Adipose tissue (tissue), 3 donors: Measurements from ENCODE around the gene COPE. TPM values are rescaled to one million over a fixed set of nuclear protein-coding genes. Genes with fewer than 3 reads are reported as not detected.

Experiments
- H3K27ac ChIP-seq: one replicate; pipeline ENCODE4 v1.5.1; 2013; ENCODE audit warnings: low read depth, low read length
- WGBS, 3 donors: extraction: QIAGEN DNeasy Blood & Tissue Kit; methylation state at CpG; one replicate each; pipeline ENCODE4 v1.1.7; 2013; 5-methylcytosine and 5-hydroxymethylcytosine counted together
- polyA plus RNA-seq, 3 donors: library from polyadenylated mRNA; stranded (reverse); fragments of 200-250 nt; gene quantifications; one replicate each; pipeline ENCODE4 v1.2.3, GENCODE V29; 2013
- donor health status: healthy with polysubstance abuse.
- donor health status: Bipolar disorder and iron deficiency.
- donor health status: healthy.

The COPE gene
- polyA plus RNA-seq, 3 donors: 139 to 193 (median 188) TPM

DNA sequence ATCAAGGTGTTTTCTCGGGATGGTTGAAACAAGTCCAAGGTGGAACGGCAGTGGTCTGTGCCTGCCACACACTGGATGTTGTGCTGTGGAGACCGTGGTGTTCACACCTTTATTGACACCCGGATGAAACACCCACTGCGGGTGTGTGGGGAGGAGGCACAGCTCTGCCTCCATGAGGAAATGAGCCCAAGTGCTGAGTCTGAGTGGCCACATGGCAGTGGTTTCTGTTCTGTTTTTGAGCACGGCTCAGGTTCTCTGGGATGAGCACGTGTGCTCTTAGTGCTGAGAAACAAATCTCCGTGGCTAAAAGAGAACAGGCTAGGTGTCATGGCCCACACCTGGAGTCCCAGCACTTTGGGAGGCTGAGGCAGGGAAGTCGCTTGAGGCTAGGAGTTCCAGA, 58.0 kb downstream of the COPE start:
- WGBS, 3 donors: 80 to 90% (median 83%) methylated on average over 9 of the region's 9 CpGs
- H3K27ac ChIP-seq: no peak overlapping the region

DNA sequence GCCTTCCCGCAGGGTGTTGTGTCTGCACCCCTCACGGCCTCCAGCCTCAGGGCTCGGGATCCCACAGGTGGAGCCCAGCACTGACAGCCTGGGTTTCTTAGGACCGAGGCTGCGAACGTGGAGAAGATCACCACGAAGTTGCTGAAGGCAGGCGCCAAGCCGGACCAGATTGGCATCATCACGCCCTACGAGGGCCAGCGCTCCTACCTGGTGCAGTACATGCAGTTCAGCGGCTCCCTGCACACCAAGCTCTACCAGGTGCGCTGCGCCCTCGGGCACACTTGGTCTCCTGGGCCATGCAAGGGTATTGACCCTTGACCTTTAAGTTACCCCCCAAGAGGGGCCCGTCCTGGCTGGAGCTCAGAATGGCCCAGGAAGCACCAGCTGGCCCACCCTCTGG, 58.5 kb downstream of the COPE start:
- no peak overlapping the region for H3K27ac ChIP-seq
- WGBS, 3 donors: 86 to 93% (median 93%) methylated on average over 17 of the region's 17 CpGs

DNA sequence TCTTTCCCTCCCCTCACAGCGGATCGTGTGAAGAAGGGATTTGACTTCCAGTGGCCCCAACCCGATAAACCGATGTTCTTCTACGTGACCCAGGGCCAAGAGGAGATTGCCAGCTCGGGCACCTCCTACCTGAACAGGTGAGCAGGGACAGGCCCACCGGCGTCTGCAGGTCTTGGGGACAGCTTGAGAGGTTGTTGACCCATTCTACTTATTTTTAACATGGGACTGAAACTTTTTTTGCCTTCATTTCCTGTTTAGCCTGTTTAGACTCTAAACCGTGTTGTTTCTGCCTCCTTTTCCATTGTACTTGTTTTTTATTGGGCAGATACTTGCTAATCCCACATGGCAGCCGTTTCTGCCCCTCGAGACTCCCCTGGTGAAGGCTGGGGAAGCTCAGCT, 58.9 kb downstream of the COPE start:
- no peak overlapping the region for H3K27ac ChIP-seq
- WGBS, 3 donors: 70 to 81% (median 78%) methylated on average over 11 of the region's 11 CpGs

DNA sequence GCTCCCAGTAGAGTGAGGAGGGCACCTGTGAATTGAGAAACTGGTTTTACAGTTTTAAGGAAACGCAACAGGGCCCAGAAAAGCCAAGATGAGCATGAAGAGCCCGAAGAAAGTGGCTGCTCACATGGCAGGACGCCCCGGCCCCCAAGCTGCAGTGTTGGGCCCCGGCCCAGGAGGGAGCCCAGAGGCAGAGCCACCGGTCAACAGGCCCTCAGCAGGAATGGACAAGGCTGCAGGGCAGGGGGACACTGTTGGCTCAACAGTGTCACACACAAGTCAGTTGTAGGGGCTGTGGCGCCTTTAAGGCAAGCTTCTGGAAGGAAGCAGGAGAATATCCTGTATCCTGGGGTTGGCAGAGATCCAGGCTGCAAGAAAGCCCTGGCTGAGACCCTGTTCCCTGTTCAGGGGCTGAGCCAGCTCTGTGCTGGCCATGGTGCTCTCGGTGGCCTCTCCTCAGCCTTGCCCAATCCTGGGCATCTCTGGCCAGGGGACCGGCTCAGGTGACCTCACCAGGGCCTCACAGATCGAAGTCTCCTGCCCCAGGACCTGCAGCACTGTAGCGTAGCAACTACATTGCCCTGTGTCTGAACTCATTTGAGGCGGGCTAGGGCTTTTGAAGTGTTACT, 59.4 kb downstream of the COPE start:
- H3K27ac ChIP-seq: no peak overlapping the region
- 58 to 76% (median 75%) methylated on average over 12 of the region's 12 CpGs for WGBS, 3 donors

- 83 to 92% (median 88%) methylated on average over 21 of the region's 21 CpGs for WGBS, 3 donors
- H3K27ac ChIP-seq: no peak overlapping the region
Observed at GRCh38 chr19:18858906-18859646, 60.1 kb downstream of the COPE start.

GRCh38 chr19:18857223-18857622, 62.0 kb downstream of the COPE start:
- H3K27ac ChIP-seq: no peak overlapping the region
- WGBS, 3 donors: 90 to 93% (median 91%) methylated on average over 13 of the region's 13 CpGs

GRCh38 chr19:18856385-18857126, 62.6 kb downstream of the COPE start:
- H3K27ac ChIP-seq: no peak overlapping the region
- WGBS, 3 donors: 84 to 89% (median 87%) methylated on average over 22 of the region's 22 CpGs

- WGBS, 3 donors: 91 to 94% (median 93%) methylated on average over 27 of the region's 27 CpGs
- H3K27ac ChIP-seq: no peak overlapping the region
Observed at GRCh38 chr19:18855647-18856384, 63.4 kb downstream of the COPE start.

DNA sequence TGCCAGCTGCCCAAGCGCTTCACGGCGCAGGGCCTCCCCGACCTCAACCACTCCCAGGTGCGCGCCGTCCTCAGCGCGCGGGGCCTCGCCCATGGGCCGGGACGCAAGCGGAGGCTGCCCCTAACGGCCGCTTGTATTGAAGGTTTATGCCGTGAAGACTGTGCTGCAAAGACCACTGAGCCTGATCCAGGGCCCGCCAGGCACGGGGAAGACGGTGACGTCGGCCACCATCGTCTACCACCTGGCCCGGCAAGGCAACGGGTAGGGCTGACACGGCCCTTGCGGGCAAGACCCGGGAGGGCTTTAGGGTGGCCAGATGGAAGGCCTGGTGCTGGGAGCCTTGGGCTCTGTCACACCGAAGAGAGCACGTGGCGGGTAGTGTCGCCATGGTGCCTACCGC, 64.2 kb downstream of the COPE start:
- H3K27ac ChIP-seq: no peak overlapping the region
- 94 to 97% (median 96%) methylated on average over 33 of the region's 33 CpGs for WGBS, 3 donors

DNA sequence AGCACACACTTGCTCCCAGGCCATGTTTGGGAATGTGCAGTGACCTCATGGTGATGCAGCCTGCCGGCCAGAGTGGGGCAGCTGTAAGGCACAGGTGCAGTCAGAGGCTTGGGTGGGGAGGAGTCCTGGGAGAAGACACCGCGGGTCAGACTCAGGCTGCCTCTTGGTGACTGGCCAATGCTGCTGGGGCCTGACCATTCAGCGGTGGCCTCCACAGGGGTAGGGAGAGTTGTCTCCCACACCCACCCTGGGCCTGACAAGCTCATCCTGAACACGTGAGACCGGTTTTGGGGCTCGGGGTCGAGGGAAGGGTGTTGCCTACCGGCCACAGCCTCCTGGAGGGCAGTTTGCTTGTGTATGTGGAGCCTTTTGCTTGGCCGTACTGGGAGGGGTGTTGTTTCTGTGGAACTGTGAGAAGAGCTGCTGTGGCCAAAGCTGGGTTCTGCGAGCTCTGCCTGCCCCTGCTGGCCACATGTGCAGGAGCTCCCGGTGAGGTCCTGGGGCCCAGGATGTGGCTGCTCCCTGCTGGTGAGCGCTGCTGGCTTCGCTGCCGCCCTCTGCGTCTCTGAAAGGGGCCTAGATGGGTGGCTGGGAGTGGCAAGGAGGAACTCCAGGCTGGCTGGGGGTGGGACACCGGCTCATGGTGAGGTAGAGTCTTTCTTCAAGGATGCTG, 65.3 kb downstream of the COPE start:
- no peak overlapping the region for H3K27ac ChIP-seq
- 85 to 90% (median 88%) methylated on average over 17 of the region's 17 CpGs for WGBS, 3 donors

DNA sequence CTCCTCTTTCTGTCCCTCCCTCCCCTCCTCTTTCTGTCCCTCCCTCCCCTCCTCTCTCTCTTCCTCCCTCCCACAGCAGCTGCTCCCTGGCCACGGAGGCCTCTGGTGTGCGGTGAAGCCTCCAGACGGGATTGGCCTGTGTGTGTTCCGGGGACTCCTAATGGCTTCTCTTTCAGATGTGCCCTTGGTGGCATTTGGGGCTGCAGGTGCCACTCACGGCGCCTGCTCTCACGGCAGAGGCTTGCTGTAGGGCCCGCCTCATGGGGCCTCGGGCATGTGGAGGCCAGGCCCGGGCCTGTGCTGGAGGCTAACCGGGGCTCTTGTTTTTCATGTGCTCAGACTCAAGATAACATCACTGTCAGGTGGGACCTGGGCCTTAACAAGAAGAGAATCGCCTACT, 66.5 kb downstream of the COPE start:
- no peak overlapping the region for H3K27ac ChIP-seq
- WGBS, 3 donors: 71 to 91% (median 90%) methylated on average over 12 of the region's 12 CpGs

GRCh38 chr19:18851673-18852325, 67.4 kb downstream of the COPE start:
- no peak overlapping the region for H3K27ac ChIP-seq
- 94 to 96% (median 95%) methylated on average over 30 to 31 of the region's 31 CpGs for WGBS, 3 donors

- no peak overlapping the region for H3K27ac ChIP-seq
- WGBS, 3 donors: 73 to 79% (median 78%) methylated on average over 27 of the region's 27 CpGs
Observed at GRCh38 chr19:18850471-18851375, 68.5 kb downstream of the COPE start.

- H3K27ac ChIP-seq: no peak overlapping the region
- WGBS, 3 donors: 50 to 72% (median 52%) methylated on average over 16 of the region's 16 CpGs
Observed at GRCh38 chr19:18849838-18850400, 69.3 kb downstream of the COPE start.
